LHCN-M2 (cell line): ENCODE results near the gene NCKAP1. TPM values are rescaled to one million over a fixed set of nuclear protein-coding genes. Genes with fewer than 3 reads are reported as not detected.
"Not testable (repeated sequence)": the region's sequence is repeated elsewhere in the genome, so short reads cannot be mapped to it uniquely, and the experiment has no call there.

Experiments used
- DNase-seq: peaks from one replicate; pipeline ENCODE4 v3.0.0-alpha.2; 2012; ENCODE audit warnings: low read depth
- polyA plus RNA-seq: library from polyadenylated mRNA; unstranded; fragments of >200 nt; gene quantifications from one replicate; pipeline ENCODE4 v1.2.1, GENCODE V29; 2012; ENCODE audit warnings: missing spikeins
- total RNA-seq: library from RNA; depleted of rRNA; stranded (reverse); fragments of >200 nt; gene quantifications from 2 replicates; pipeline ENCODE4 v1.2.3, GENCODE V29; 2014; rRNA removed

Gene NCKAP1, protein sequence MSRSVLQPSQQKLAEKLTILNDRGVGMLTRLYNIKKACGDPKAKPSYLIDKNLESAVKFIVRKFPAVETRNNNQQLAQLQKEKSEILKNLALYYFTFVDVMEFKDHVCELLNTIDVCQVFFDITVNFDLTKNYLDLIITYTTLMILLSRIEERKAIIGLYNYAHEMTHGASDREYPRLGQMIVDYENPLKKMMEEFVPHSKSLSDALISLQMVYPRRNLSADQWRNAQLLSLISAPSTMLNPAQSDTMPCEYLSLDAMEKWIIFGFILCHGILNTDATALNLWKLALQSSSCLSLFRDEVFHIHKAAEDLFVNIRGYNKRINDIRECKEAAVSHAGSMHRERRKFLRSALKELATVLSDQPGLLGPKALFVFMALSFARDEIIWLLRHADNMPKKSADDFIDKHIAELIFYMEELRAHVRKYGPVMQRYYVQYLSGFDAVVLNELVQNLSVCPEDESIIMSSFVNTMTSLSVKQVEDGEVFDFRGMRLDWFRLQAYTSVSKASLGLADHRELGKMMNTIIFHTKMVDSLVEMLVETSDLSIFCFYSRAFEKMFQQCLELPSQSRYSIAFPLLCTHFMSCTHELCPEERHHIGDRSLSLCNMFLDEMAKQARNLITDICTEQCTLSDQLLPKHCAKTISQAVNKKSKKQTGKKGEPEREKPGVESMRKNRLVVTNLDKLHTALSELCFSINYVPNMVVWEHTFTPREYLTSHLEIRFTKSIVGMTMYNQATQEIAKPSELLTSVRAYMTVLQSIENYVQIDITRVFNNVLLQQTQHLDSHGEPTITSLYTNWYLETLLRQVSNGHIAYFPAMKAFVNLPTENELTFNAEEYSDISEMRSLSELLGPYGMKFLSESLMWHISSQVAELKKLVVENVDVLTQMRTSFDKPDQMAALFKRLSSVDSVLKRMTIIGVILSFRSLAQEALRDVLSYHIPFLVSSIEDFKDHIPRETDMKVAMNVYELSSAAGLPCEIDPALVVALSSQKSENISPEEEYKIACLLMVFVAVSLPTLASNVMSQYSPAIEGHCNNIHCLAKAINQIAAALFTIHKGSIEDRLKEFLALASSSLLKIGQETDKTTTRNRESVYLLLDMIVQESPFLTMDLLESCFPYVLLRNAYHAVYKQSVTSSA
- total RNA-seq, result 146 and 168 TPM in 2 replicates
- 51.1 TPM for polyA plus RNA-seq

- DNase-seq, result peak; percentile 80
These were observed at the start of gene NCKAP1 for GRCh38 chr2:183038341-183039300. TSS of gene NCKAP1 (minus strand) at chr2:183038457. CDS start at chr2:183038099, 358 bp downstream.

DNA sequence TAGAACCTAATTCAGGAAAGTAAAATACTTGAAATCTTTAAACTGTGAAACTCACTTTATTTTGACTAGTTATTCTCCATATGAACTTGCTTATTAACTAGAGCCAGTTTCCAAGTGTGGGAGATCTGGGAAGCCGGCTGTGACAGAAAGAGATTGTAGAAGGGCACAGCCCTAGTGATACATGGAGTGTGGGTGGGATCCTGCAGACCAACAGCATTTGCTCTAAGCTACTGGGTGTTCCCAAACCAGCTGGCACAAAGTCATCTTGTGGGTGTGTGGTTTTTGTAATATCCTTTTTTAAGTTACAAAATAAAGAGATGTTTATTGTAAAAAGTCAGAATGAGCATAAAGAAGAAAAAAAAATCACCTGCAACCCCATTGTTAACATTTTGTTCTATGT, 43.7 kb upstream of the NCKAP1 start:
- DNase-seq, result peak; percentile 58

- DNase-seq, result no peak
These were observed 41.0 kb upstream of the NCKAP1 start for GRCh38 chr2:183079139-183079775.

GRCh38 chr2:183078464-183079138, 40.3 kb upstream of the NCKAP1 start, which contains the start of gene DUSP19:
TSS of gene DUSP19 (plus strand) at chr2:183078747. CDS start at chr2:183078934, 187 bp downstream.
- peak; percentile 90 for DNase-seq

- no peak for DNase-seq
These were observed 39.9 kb upstream of the NCKAP1 start for GRCh38 chr2:183078163-183078463.

DNA sequence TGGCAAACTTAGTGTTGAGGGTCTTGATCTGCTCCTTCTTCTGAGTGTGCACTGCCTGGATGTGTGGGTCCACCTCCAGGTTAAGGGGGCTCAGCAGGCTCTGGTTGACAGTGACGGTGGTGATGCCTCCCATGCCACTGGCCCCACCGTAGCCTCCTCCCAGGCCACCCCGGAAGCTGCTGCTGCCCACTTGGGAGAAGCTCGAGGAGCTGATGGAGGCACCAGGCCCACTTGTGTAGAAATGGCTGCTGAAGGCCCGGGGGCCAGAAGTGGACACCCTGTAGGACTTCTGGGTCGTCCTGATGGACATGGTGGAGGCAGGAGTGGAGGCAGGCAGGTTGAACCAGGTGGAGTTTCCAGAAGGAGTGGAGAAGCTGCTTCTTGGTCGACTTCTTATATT, 33.9 kb upstream of the NCKAP1 start:
- no peak for DNase-seq

GRCh38 chr2:183070942-183071844, 32.9 kb upstream of the NCKAP1 start:
- peak; percentile 19 for DNase-seq

DNA sequence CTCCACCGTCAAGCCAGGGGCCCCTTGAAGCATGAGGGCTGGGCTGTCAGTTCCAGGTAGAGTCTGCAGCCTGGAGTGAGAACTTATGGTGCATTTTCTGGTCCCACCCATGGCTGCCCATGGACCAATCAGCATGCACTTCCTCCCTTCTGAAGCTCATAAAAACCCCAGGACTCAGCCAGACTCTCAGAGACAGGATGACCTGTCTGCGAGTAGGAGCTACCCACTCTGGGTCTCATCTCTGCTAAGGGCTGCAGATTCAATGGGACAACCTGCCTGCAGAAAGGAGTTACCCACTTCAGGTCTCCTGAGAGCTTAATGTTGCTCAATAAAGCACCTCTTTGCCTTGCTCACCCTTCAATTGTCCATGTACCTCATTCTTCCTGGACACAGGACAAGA, 30.9 kb upstream of the NCKAP1 start:
- DNase-seq, result no peak

GRCh38 chr2:183068561-183068960, 30.3 kb upstream of the NCKAP1 start:
- DNase-seq, result peak; percentile 37

GRCh38 chr2:183063083-183063482, 24.8 kb upstream of the NCKAP1 start:
- peak; percentile 84 for DNase-seq

- no peak for DNase-seq
These were observed 22.4 kb upstream of the NCKAP1 start for GRCh38 chr2:183060571-183061231.

GRCh38 chr2:183059561-183059960, 21.3 kb upstream of the NCKAP1 start:
- peak; percentile 92 for DNase-seq

GRCh38 chr2:183057333-183057985, 19.2 kb upstream of the NCKAP1 start:
- no peak for DNase-seq

- no peak for DNase-seq
These were observed 11.2 kb upstream of the NCKAP1 start for GRCh38 chr2:183049420-183049819.

DNA sequence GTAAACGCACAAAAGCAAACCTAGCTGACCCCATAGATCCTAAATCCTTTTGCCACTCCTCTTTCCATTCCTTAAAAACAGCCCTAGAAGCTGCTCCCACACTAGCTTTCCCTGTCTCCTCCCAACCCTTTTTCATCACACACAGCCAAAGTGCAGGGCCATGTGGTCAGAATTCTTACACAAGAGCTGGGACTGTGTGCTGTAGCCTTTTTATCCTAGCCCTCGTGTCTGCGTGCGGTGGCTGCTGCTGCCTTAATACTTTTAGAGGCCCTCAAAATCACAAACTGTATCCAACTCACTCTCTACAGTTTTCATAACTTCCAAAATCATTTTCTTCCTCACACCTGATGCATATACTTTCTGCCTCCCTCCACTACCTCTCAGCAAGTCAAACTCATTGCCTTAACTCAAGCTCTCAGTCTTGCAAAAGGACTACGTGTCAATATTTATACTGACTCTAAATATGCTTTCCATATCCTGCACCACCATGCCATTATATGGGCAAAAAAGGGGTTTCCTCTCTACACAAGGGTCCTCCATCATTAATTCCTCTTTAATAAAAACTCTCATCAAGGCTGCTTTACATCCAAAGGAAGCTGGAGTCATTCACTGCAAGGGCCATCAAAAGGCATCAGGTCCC, 9.3 kb upstream of the NCKAP1 start:
- DNase-seq, result not testable (repeated sequence)

- DNase-seq, result not testable (repeated sequence)
These were observed 5.3 kb upstream of the NCKAP1 start for GRCh38 chr2:183043580-183043979.

DNA sequence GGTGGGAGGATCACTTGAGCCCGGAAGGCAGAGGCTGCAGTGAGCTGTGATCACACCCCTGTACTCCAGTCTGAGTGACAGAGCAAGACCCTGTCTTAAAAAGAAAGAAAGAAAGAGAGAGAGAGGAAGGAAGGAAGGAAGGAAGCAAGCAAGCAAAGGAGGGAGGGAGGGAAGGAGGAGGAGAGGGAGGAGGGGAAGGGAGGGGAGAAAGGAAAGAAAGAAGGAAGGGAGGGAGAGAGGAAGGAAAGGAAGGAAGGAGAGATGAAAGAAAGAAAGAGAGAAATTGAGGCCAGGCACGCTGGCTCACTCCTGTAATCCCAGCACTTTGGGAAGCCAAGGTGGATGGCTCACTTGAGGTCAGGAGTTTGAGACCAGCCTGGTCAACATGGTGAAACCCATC, 2.3 kb upstream of the NCKAP1 start:
- no peak for DNase-seq
